Measurements from ENCODE around the gene IHH.

IHH gene

DNA sequence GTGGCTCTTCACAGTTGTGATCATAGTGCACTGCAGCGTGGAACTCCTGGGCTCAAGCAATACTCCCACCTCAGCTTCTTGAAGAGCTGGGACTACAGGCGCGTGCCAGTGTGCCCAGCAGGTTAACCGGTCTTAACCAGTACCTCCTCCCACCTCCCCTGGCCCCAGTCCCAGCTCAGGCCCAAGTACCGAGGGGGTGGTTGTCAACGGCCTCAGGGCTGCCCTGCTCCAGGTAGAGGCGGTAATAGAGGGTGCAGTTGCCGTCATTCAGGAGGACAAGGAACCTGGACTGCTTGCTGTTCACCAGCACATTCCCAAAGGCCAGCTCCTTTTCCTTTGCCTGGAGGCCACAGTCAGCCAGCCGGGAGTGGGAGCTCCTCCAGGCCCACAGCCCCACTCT is 39.1 kb downstream of the IHH start:
- no peaks in the 10 kb centered on the region for H3K9me3 ChIP-seq
- H3K4me1 ChIP-seq (ENCODE audit: control insufficient read depth in 1 of 2, insufficient read depth in 1 of 2, low read depth in 1 of 2, low read length in 1 of 2), result no peaks in the 10 kb centered on the region
- TF ChIP-seq, protein P1, sequence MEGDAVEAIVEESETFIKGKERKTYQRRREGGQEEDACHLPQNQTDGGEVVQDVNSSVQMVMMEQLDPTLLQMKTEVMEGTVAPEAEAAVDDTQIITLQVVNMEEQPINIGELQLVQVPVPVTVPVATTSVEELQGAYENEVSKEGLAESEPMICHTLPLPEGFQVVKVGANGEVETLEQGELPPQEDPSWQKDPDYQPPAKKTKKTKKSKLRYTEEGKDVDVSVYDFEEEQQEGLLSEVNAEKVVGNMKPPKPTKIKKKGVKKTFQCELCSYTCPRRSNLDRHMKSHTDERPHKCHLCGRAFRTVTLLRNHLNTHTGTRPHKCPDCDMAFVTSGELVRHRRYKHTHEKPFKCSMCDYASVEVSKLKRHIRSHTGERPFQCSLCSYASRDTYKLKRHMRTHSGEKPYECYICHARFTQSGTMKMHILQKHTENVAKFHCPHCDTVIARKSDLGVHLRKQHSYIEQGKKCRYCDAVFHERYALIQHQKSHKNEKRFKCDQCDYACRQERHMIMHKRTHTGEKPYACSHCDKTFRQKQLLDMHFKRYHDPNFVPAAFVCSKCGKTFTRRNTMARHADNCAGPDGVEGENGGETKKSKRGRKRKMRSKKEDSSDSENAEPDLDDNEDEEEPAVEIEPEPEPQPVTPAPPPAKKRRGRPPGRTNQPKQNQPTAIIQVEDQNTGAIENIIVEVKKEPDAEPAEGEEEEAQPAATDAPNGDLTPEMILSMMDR (IDR thresholded peaks at IDR 0.05), result no peak
- peaks cover 51% of the 10 kb centered on the region for H3K27me3 ChIP-seq
- no peak overlapping the region for H3K27ac ChIP-seq
- H3K4me3 ChIP-seq (ENCODE audit: low read depth in 1 of 2, low read length in 1 of 2), result no peak overlapping the region
- no peaks in the 10 kb centered on the region for H3K36me3 ChIP-seq

- no peak overlapping the region for H3K27ac ChIP-seq
- H3K4me3 ChIP-seq (ENCODE audit: low read depth in 1 of 2, low read length in 1 of 2), result no peak overlapping the region
- TF ChIP-seq, protein P1 (IDR thresholded peaks at IDR 0.05), result no peak
- H3K4me1 ChIP-seq (ENCODE audit: control insufficient read depth in 1 of 2, insufficient read depth in 1 of 2, low read depth in 1 of 2, low read length in 1 of 2), result no peaks in the 10 kb centered on the region
- H3K36me3 ChIP-seq, result no peaks in the 10 kb centered on the region
- H3K27me3 ChIP-seq, result peaks cover 53% of the 10 kb centered on the region
- no peaks in the 10 kb centered on the region for H3K9me3 ChIP-seq
Measured at GRCh38 chr2:219020604-219021365, 39.9 kb downstream of the IHH start.

GRCh38 chr2:219019436-219019835 is 41.3 kb downstream of the IHH start:
- Histone ChIP-seq H3K36me3 (no peaks in the 10 kb centered on the region), H3K27ac (no peak overlapping the region), H3K27me3 (peaks cover 54% of the 10 kb centered on the region), H3K4me1 (ENCODE audit: control insufficient read depth in 1 of 2, insufficient read depth in 1 of 2, low read depth in 1 of 2, low read length in 1 of 2) (no peaks in the 10 kb centered on the region), H3K4me3 (ENCODE audit: low read depth in 1 of 2, low read length in 1 of 2) (no peak overlapping the region), H3K9me3 (no peaks in the 10 kb centered on the region)
- TF ChIP-seq, protein P1 (IDR thresholded peaks at IDR 0.05), result no peak

- H3K36me3 ChIP-seq, result no peaks in the 10 kb centered on the region
- no peaks in the 10 kb centered on the region for H3K4me1 ChIP-seq (ENCODE audit: control insufficient read depth in 1 of 2, insufficient read depth in 1 of 2, low read depth in 1 of 2, low read length in 1 of 2)
- H3K9me3 ChIP-seq, result no peaks in the 10 kb centered on the region
- peaks cover 54% of the 10 kb centered on the region for H3K27me3 ChIP-seq
- TF ChIP-seq, protein P1 (IDR thresholded peaks at IDR 0.05), result no peak
- H3K27ac ChIP-seq, result no peak overlapping the region
- H3K4me3 ChIP-seq (ENCODE audit: low read depth in 1 of 2, low read length in 1 of 2), result no peak overlapping the region
Measured at GRCh38 chr2:219018726-219019125, 42.0 kb downstream of the IHH start.

- Histone ChIP-seq H3K4me1 (ENCODE audit: control insufficient read depth in 1 of 2, insufficient read depth in 1 of 2, low read depth in 1 of 2, low read length in 1 of 2) (no peaks in the 10 kb centered on the region), H3K27ac (no peak overlapping the region), H3K9me3 (no peaks in the 10 kb centered on the region), H3K36me3 (no peaks in the 10 kb centered on the region), H3K27me3 (peaks cover 54% of the 10 kb centered on the region), H3K4me3 (ENCODE audit: low read depth in 1 of 2, low read length in 1 of 2) (no peak overlapping the region)
- TF ChIP-seq, protein P1 (IDR thresholded peaks at IDR 0.05), result no peak
Measured at GRCh38 chr2:219018286-219018685, 42.4 kb downstream of the IHH start.

All from neutrophil (primary cell).